HEK293T (cell line): ENCODE results near the gene ZBTB9.

Experiments used
- CTCF ChIA-PET: fragments of 350-600 bp; formaldehyde crosslinking; extraction: SDS; loops from one replicate; lab custom pipeline; 2021; ENCODE audit warnings: antibody characterized with exemption, inconsistent platforms; lab: Yijun Ruan, JAX
- POLR2A ChIA-PET: fragments of 350-600 bp; formaldehyde crosslinking; extraction: SDS; loops from one replicate; lab custom pipeline; 2020; ENCODE audit warnings: antibody characterized with exemption, inconsistent platforms; lab: Yijun Ruan, JAX
- DNase-seq: peaks from one replicate; pipeline ENCODE4 v3.0.0; 2012; ENCODE audit warnings: mixed read lengths; ENCODE audit errors: extremely low spot score
- ARNT ChIP-seq: fragments of 450-650 bp; IDR thresholded peaks from 2 replicates; pipeline ENCODE4 v1.6.1; 2017; ENCODE audit warnings: mild to moderate bottlenecking
- BHLHE40 ChIP-seq: fragments of 450-650 bp; IDR thresholded peaks from 2 replicates; pipeline ENCODE4 v1.6.1; 2016; ENCODE audit warnings: mild to moderate bottlenecking, moderate library complexity, borderline replicate concordance
- CTBP1 ChIP-seq: fragments of 450-650 bp; IDR thresholded peaks from 2 replicates; pipeline ENCODE4 v1.6.1; 2016; ENCODE audit warnings: borderline replicate concordance
- ELF4 ChIP-seq: fragments of 450-650 bp; IDR thresholded peaks from 2 replicates; pipeline ENCODE4 v1.6.1; 2017; ENCODE audit warnings: antibody characterized with exemption
- FOXA1 ChIP-seq: fragments of 450-650 bp; IDR thresholded peaks from 2 replicates; pipeline ENCODE4 v1.6.1; 2016; ENCODE audit warnings: mild to moderate bottlenecking
- FOXK2 ChIP-seq: fragments of 450-650 bp; IDR thresholded peaks from 2 replicates; pipeline ENCODE4 v1.6.1; 2016; ENCODE audit warnings: mild to moderate bottlenecking
- FOXM1 ChIP-seq: fragments of 450-650 bp; IDR thresholded peaks from 2 replicates; pipeline ENCODE4 v1.6.1; 2017; ENCODE audit warnings: mild to moderate bottlenecking, borderline replicate concordance
- HDGF ChIP-seq: fragments of 450-650 bp; IDR thresholded peaks from 2 replicates; pipeline ENCODE4 v1.6.1; 2017; ENCODE audit warnings: antibody characterized with exemption, borderline replicate concordance
- L3MBTL2 ChIP-seq: fragments of 450-650 bp; conservative IDR thresholded peaks from 2 replicates; pipeline ENCODE4 v1.6.1; 2016; ENCODE audit warnings: mild to moderate bottlenecking
- LEF1 ChIP-seq: fragments of 450-650 bp; IDR thresholded peaks from 2 replicates; pipeline ENCODE4 v1.6.1; 2017; ENCODE audit warnings: mild to moderate bottlenecking, borderline replicate concordance
- NFRKB ChIP-seq: fragments of 450-650 bp; IDR thresholded peaks from 2 replicates; pipeline ENCODE4 v1.6.1; 2016; ENCODE audit warnings: mild to moderate bottlenecking, moderate library complexity
- PKNOX1 ChIP-seq: fragments of 450-650 bp; IDR thresholded peaks from 2 replicates; pipeline ENCODE4 v1.6.1; 2016
- SP1 ChIP-seq: fragments of 450-650 bp; IDR thresholded peaks from 2 replicates; pipeline ENCODE4 v1.6.1; 2017
- SUZ12 ChIP-seq: fragments of 450-650 bp; IDR thresholded peaks from 2 replicates; pipeline ENCODE4 v1.6.1; 2016; ENCODE audit warnings: mild to moderate bottlenecking
- TARDBP ChIP-seq: fragments of 450-650 bp; IDR thresholded peaks from 2 replicates; pipeline ENCODE4 v1.6.1; 2016
- ZNF384 ChIP-seq: fragments of 450-650 bp; IDR thresholded peaks from 2 replicates; pipeline ENCODE4 v1.6.1; 2016

ZBTB9 gene

GRCh38 chr6:33490621-33491020 is 36.2 kb downstream of the ZBTB9 start:
- ChIA-PET CTCF (interaction anchor here (1.0 kb wide), 1 partner anchor 10 kb away, joined by 4 read pairs; no protein-coding TSS in a partner anchor), POLR2A (interaction anchor here (0.9 to 1.2 kb wide), 2 partner anchors 37 to 72 kb away, joined by 3 read pairs; partner anchors contain the start of genes CUTA and ZBTB9)
- DNase-seq, result no peak
- TF ChIP-seq SUZ12 (no peak), TARDBP (no peak), FOXK2 (no peak), FOXA1 (no peak), BHLHE40 (no peak), CTBP1 (no peak), NFRKB (no peak), SP1 (no peak), FOXM1 (no peak), LEF1 (no peak), ARNT (no peak), HDGF (no peak), ZNF384 (no peak), PKNOX1 (no peak)

- no peak for DNase-seq
- CTCF ChIA-PET, result no interaction called here
- POLR2A ChIA-PET, result no interaction called here
- TF ChIP-seq SUZ12 (no peak), ELF4 (no peak), ARNT (no peak), TARDBP (no peak), FOXA1 (no peak), SP1 (no peak), LEF1 (no peak), PKNOX1 (no peak), BHLHE40 (no peak), L3MBTL2 (no peak)
These were observed 37.7 kb downstream of the ZBTB9 start for GRCh38 chr6:33492093-33492492.

DNA sequence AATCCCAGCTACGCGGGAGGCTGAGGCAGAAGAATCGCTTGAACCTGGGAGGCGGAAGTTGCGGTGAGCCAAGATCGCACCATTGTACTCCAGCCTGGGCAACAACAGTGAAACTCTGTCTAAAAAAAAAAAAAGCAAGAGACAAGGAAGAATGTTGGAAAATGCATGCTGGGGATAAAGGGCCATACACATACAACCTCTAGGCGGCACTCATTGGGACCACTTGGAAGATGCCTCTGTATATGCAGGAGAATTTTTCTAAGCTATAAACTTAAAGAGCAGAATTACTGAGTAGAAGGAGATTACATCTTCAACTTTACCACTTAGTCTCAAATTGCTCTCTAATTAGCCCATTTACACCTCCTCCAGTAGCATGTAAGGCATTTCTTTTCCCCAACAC is 42.8 kb downstream of the ZBTB9 start:
- POLR2A ChIA-PET, result no interaction called here
- CTCF ChIA-PET, result no interaction called here
- TF ChIP-seq SP1 (no peak), LEF1 (no peak), FOXM1 (no peak)
- no peak for DNase-seq

- ChIA-PET POLR2A (no interaction called here), CTCF (no interaction called here)
- TF ChIP-seq LEF1, result no peak
- TF ChIP-seq TARDBP, result no peak
- no peak for TF ChIP-seq ELF4
- no peak for TF ChIP-seq PKNOX1
- TF ChIP-seq ARNT, result no peak
- TF ChIP-seq FOXK2, result no peak
- TF ChIP-seq ZNF384, result no peak
- no peak for TF ChIP-seq HDGF
- no peak for TF ChIP-seq NFRKB
- no peak for TF ChIP-seq L3MBTL2
- no peak for TF ChIP-seq SP1
- no peak for TF ChIP-seq FOXM1
- TF ChIP-seq SUZ12, result no peak
- TF ChIP-seq CTBP1, result no peak
- TF ChIP-seq BHLHE40, result no peak
- TF ChIP-seq FOXA1, result no peak
- no peak for DNase-seq
These were observed 48.1 kb downstream of the ZBTB9 start for GRCh38 chr6:33502486-33502885.

DNA sequence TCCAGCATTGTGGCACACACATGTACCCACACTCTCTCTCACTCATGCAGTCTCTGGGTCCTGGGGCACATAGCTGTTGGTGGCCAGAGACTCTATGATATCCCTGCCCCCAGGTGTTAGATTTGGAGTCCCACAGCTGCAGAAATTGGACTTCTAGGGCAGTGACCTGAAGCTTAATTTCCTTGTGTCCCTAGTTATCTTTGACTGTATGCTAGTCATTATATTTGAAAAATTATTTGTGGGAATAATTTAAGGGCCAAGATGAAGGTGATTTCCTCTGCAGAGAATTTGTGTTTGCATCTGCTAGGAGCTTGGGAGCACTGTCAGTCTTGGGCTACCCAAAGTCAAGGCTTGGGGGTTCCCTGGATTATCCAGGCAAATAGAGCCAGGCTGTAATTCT is 50.1 kb downstream of the ZBTB9 start:
- TF ChIP-seq CTBP1 (no peak), L3MBTL2 (no peak), TARDBP (no peak), ELF4 (no peak), SUZ12 (no peak), PKNOX1 (no peak), FOXA1 (no peak), ARNT (no peak), BHLHE40 (no peak), ZNF384 (no peak), FOXK2 (no peak), FOXM1 (no peak), HDGF (no peak), SP1 (no peak), NFRKB (no peak), LEF1 (no peak)
- POLR2A ChIA-PET, result no interaction called here
- DNase-seq, result no peak
- CTCF ChIA-PET, result no interaction called here
